Lung (tissue), 12 donors: ENCODE data around the gene LHPP. TPM values are rescaled to one million over a fixed set of nuclear protein-coding genes. Genes with fewer than 3 reads are reported as not detected.

ENCODE experiments used
- ATAC-seq: fragments of 200-7000 bp; cut with Tn5 transposase; one replicate; pipeline ENCODE4 v1.9.1; 2020; ENCODE audit warnings: moderate number of reproducible peaks; ENCODE audit not compliant: insufficient read depth, low FRiP score
- DNase-seq, 3 donors: peaks; one replicate each; pipeline ENCODE4 v3.0.0-alpha.2; 2013 to 2017
- H3K27ac ChIP-seq, 2 donors: one replicate each; pipeline ENCODE4 v1.5.1; 2013; ENCODE audit warnings: mild to moderate bottlenecking in 2 of 2, moderate library complexity in 2 of 2, control low read depth in 1 of 2, inconsistent platforms in 1 of 2, low read depth in 1 of 2, low read length in 1 of 2
- H3K27me3 ChIP-seq, 3 donors: one replicate each; pipeline ENCODE4 v1.5.1; 2013; ENCODE audit warnings: low read length in 2 of 3; ENCODE audit not compliant: control insufficient read depth in 3 of 3, insufficient read depth in 3 of 3
- H3K36me3 ChIP-seq, 4 donors: one replicate each; pipeline ENCODE4 v1.5.1; 2013; ENCODE audit warnings: low read length in 4 of 4, mild to moderate bottlenecking in 1 of 4, moderate library complexity in 1 of 4; ENCODE audit not compliant: control insufficient read depth in 4 of 4, insufficient read depth in 4 of 4
- H3K4me1 ChIP-seq, 5 donors: one replicate each; pipeline ENCODE4 v1.5.1; 2013; ENCODE audit warnings: low read length in 5 of 5, mild to moderate bottlenecking in 2 of 5, moderate library complexity in 1 of 5; ENCODE audit not compliant: control insufficient read depth in 5 of 5, insufficient read depth in 5 of 5
- H3K4me3 ChIP-seq: one replicate; pipeline ENCODE4 v1.5.1; 2013; ENCODE audit warnings: mild to moderate bottlenecking, control low read depth, moderate library complexity
- H3K9ac ChIP-seq, 2 donors: one replicate each; pipeline ENCODE4 v1.5.1; 2013; ENCODE audit warnings: low read length in 2 of 2, control low read depth in 1 of 2; ENCODE audit not compliant: insufficient read depth in 1 of 2
- H3K9me3 ChIP-seq, 4 donors: one replicate each; pipeline ENCODE4 v1.5.1; 2013; ENCODE audit warnings: low read length in 3 of 4, mild to moderate bottlenecking in 1 of 4, moderate library complexity in 1 of 4; ENCODE audit not compliant: control insufficient read depth in 4 of 4, insufficient read depth in 3 of 4
- WGBS, 2 donors: extraction: QIAGEN DNeasy Blood & Tissue Kit; methylation state at CpG; one replicate each; pipeline ENCODE4 v1.1.7; 2013; 5-methylcytosine and 5-hydroxymethylcytosine counted together
- polyA plus RNA-seq, 2 donors: library from polyadenylated mRNA; stranded (reverse); fragments of 200-250 nt; gene quantifications; one replicate each; pipeline ENCODE4 v1.2.1, GENCODE V29; 2013
- total RNA-seq, 2 donors: library from RNA; depleted of rRNA in 1 of 2; stranded (reverse); fragments of >200 nt in 1 of 2; gene quantifications; one replicate each; pipeline ENCODE4 v1.2.1, GENCODE V29; 2014 to 2021
- TF ChIP-seq, protein P1 (sequence below): IDR thresholded peaks from 2 replicates; pipeline ENCODE4 v1.5.1; 2012; ENCODE audit warnings: mild to moderate bottlenecking; ENCODE audit errors: control extremely low read depth, extremely low read depth
- donor health status: control.
- donor health status: control.
- donor health status: Bipolar disorder and iron deficiency.
- donor health status: healthy.
- donor health status: DM: yes; HTN: yes; CAD: no.

The LHPP gene
- total and polyA plus RNA-seq, 4 donors = 7.1 to 18.6 (median 14.8) TPM

DNA sequence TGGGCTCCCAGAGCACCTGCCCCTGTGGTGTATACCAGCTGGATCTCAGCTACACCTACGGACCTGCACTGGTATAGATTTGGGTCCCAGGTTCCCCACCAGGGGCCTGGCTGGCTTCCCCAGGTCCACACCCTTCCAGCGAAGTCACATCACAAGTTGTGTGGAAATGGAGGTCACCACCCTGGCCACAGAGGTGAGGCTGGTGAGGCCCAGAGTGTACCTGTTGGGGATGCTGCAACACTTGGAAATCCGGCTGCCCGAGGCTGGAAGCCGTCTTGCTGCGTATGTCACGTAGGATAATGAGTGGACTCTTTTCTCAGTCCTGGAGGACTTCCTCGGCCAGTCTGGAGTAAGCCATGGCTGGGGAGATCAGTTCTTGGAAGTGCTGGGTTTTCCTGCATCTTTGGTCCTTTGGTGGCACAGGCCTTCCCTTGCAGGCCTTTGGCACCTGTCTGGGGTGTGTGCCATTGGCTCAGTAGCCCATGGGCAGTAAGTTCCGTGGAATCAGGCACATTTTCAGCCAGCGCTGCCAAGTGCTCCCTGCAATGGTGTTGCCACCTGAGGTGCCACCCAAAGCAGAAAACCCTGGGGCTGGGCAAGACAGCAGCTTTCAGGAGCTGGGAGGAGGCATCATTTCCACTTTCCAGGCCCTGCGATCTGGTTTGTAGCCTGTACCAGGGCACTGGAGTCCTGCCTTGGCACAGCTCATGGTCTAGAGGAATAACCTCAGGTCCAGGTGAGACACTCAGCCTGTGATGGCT is 97.9 kb downstream of the LHPP start:
- WGBS, 2 donors = 88 to 95% methylated on average over 11 of the region's 11 CpGs
- H3K36me3 ChIP-seq = no peaks in the 10 kb centered on the region
- TF ChIP-seq, protein P1, sequence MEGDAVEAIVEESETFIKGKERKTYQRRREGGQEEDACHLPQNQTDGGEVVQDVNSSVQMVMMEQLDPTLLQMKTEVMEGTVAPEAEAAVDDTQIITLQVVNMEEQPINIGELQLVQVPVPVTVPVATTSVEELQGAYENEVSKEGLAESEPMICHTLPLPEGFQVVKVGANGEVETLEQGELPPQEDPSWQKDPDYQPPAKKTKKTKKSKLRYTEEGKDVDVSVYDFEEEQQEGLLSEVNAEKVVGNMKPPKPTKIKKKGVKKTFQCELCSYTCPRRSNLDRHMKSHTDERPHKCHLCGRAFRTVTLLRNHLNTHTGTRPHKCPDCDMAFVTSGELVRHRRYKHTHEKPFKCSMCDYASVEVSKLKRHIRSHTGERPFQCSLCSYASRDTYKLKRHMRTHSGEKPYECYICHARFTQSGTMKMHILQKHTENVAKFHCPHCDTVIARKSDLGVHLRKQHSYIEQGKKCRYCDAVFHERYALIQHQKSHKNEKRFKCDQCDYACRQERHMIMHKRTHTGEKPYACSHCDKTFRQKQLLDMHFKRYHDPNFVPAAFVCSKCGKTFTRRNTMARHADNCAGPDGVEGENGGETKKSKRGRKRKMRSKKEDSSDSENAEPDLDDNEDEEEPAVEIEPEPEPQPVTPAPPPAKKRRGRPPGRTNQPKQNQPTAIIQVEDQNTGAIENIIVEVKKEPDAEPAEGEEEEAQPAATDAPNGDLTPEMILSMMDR = no peak
- H3K27ac ChIP-seq = peak overlapping the region; percentile 47 to 70
- DNase-seq = no peak
- ATAC-seq = no peak
- no peaks in the 10 kb centered on the region for H3K27me3 ChIP-seq
- H3K4me3 ChIP-seq = no peak overlapping the region
- no peaks in the 10 kb centered on the region for H3K9me3 ChIP-seq
- H3K4me1 ChIP-seq = peaks cover 0 to 14% (median 12%) of the 10 kb centered on the region in 5 donors
- H3K9ac ChIP-seq = no peak overlapping the region

DNA sequence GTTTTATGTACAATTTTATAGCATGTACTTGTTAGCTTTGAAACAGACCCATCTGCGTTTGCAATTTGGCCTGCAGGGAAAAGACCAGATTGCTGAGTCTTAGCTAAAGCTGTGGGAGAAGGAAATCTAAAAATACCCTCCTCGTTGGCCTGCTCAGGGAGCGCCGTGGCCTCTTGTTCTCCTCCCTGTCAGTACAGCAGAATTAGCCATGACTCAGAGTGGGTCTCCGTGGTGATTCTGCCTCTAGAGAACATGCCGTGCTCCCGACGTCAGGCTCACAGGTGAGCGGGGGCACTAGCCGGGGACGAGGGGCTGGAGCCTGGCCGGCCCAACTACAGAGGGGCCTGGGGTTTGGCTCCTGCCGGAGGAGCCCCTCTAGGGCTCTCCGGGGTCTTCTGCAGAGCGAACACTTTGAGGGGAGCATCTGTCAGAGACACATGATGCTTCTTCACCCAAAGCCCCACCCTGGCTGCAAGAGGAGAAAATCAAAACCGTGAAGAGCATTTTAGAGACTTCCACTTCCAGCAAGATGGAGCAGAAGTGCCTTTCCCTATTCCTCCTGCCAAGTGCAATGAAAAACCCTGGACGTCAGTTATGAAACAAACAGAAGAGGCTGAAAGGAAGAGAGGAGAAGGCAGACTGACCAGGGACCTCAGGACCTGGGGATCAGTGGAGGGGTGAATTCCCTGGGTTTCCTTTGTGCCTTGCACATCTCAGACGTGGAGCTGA is 98.9 kb downstream of the LHPP start:
- Histone ChIP-seq H3K9ac (peak overlapping the region in 1 of 2 donors; percentile 9), H3K4me1 (peaks cover 6 to 16% (median 12%) of the 10 kb centered on the region in 5 donors), H3K36me3 (no peaks in the 10 kb centered on the region), H3K27ac (peak overlapping the region; percentile 58 to 64), H3K4me3 (no peak overlapping the region), H3K27me3 (no peaks in the 10 kb centered on the region), H3K9me3 (no peaks in the 10 kb centered on the region)
- TF ChIP-seq, protein P1 = no peak
- DNase-seq = peak in 2 of 3 donors; percentile 54 to 73
- ATAC-seq = peak; percentile 39
- WGBS, 2 donors = 66 to 68% methylated on average over 18 of the region's 18 CpGs

DNA sequence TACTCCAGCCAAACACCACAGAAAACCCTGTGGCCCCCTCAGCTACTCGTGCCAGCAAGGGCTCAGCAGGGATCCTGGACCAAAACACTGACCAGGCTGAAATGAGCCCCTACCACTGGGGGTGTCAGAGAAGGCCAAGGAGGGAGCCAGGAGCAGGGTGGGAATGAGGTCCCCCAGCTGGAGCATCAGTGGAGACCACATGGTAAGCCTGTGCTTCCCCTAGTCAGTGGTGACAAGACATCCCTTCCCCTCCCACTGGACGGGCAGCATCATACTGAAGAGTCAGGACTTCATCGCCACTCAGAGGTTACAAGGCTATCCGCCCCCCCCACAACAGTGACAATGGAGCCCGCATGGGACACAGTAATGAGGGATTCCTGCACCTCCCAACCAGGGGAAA is 99.6 kb downstream of the LHPP start:
- TF ChIP-seq, protein P1 = no peak
- no peaks in the 10 kb centered on the region for H3K36me3 ChIP-seq
- H3K9me3 ChIP-seq = no peaks in the 10 kb centered on the region
- no peak overlapping the region for H3K4me3 ChIP-seq
- ATAC-seq (no peak), DNase-seq (peak; percentile 58 to 76 (median 61))
- 83 to 87% methylated on average over 5 of the region's 5 CpGs for WGBS, 2 donors
- no peaks in the 10 kb centered on the region for H3K27me3 ChIP-seq
- peaks cover 9 to 18% (median 12%) of the 10 kb centered on the region in 5 donors for H3K4me1 ChIP-seq
- H3K9ac ChIP-seq = peak overlapping the region in 1 of 2 donors; percentile 9
- H3K27ac ChIP-seq = no peak overlapping the region
